HepG2 (cell line): ENCODE data around the gene STIP1. TPM values are rescaled to one million over a fixed set of nuclear protein-coding genes. Genes with fewer than 3 reads are reported as not detected.

ENCODE experiments used
- ADNP ChIP-seq: sonication (generic); formaldehyde crosslinking; IDR thresholded peaks from 2 replicates; pipeline ENCODE4 v1.4.0; 2020; ENCODE audit warnings: missing genetic modification reagents
- BHLHE40 ChIP-seq: IDR thresholded peaks from 2 replicates; pipeline ENCODE4 v1.6.1; 2011; ENCODE audit warnings: low read length, improper control_type of control experiment
- BRD4 ChIP-seq: sonication (generic); formaldehyde crosslinking; IDR thresholded peaks from 2 replicates; pipeline ENCODE4 v1.4.0; 2020; ENCODE audit warnings: missing genetic modification reagents
- EED ChIP-seq: sonication (generic); formaldehyde crosslinking; IDR thresholded peaks from 2 replicates; pipeline ENCODE4 v1.5.0; 2020; ENCODE audit warnings: mild to moderate bottlenecking, missing genetic modification reagents
- ETV5 ChIP-seq: IDR thresholded peaks from 2 replicates; pipeline ENCODE4 v1.6.1; 2018; ENCODE audit warnings: missing biosample characterization, missing genetic modification reagents, inconsistent platforms, borderline replicate concordance
- FOXO4 ChIP-seq: sonication (generic); formaldehyde crosslinking; conservative IDR thresholded peaks from 2 replicates; pipeline ENCODE4 v1.8.1; 2023; ENCODE audit warnings: missing genetic modification reagents
- HIVEP1 ChIP-seq: sonication (generic); formaldehyde crosslinking; IDR thresholded peaks from 2 replicates; pipeline ENCODE4 v1.4.0; 2020; ENCODE audit warnings: mild to moderate bottlenecking, missing genetic modification reagents
- PHF8 ChIP-seq: sonication (generic); formaldehyde crosslinking; IDR thresholded peaks from 2 replicates; pipeline ENCODE4 v1.5.0; 2020; ENCODE audit warnings: missing genetic modification reagents
- RNF2 ChIP-seq: fragments of 450-650 bp; conservative IDR thresholded peaks from 2 replicates; pipeline ENCODE4 v1.6.1; 2016; ENCODE audit warnings: low read depth
- ZNF136 ChIP-seq: sonication (generic); formaldehyde crosslinking; IDR thresholded peaks from 2 replicates; pipeline ENCODE4 v1.8.1; 2022; ENCODE audit warnings: low read depth, mild to moderate bottlenecking, moderate library complexity, missing genetic modification reagents
- ZNF207 ChIP-seq: fragments of 450-650 bp; IDR thresholded peaks from 2 replicates; pipeline ENCODE4 v1.6.1; 2016; ENCODE audit warnings: antibody characterized with exemption, borderline replicate concordance
- polyA plus RNA-seq, 8 experiments: library from polyadenylated mRNA; depleted of rRNA in 3 of 8; stranded (reverse) in 7 of 8; unstranded in 1 of 8; fragments of >200 nt; fragmentation: Illumina TruSeq in 4 of 8; extraction: Trizol in 4 of 8; gene quantifications; 2 replicates each; pipeline versions ENCODE4 v1.2.1 to v1.2.3, GENCODE V29; 2011 to 2016; ENCODE audit warnings: low read depth in 4 of 8, missing spikeins in 1 of 8, mixed read lengths in 1 of 8; ENCODE audit not compliant: insufficient read depth in 1 of 8
- total RNA-seq, 5 experiments: library from RNA; depleted of rRNA; stranded (reverse); fragments of >200 nt; fragmentation: Illumina TruSeq; extraction: Trizol; gene quantifications; 2 replicates each; pipeline ENCODE4 v1.2.3, GENCODE V29; 2016; ENCODE audit warnings: low read depth in 1 of 5
- TF ChIP-seq, protein P1 (sequence below): sonication (generic); formaldehyde crosslinking; IDR thresholded peaks from 2 replicates; pipeline ENCODE4 v1.4.0; 2020; ENCODE audit warnings: missing genetic modification reagents, borderline replicate concordance
- TF ChIP-seq, protein P2 (sequence below): sonication (generic); formaldehyde crosslinking; IDR thresholded peaks from 2 replicates; pipeline ENCODE4 v1.8.0; 2022; ENCODE audit warnings: missing genetic modification reagents, mild to moderate bottlenecking, borderline replicate concordance
- TF ChIP-seq, protein P3 (sequence below): sonication (generic); formaldehyde crosslinking; IDR thresholded peaks from 2 replicates; pipeline ENCODE4 v1.9.0; 2021; ENCODE audit warnings: missing genetic modification reagents, mild to moderate bottlenecking, borderline replicate concordance

The STIP1 gene
- total and polyA plus RNA-seq, 2 of the 13 experiments (the other 11 are each of a cell fraction or from before 2014, with no cell fraction given) = 81.1 to 217 TPM

GRCh38 chr11:64230171-64230984 is 44.4 kb downstream of the STIP1 start, which contains the start of gene DNAJC4 (continued):
- TF ChIP-seq FOXO4 (CRISPR knock-in tag) (no peak), RNF2 (no peak), BRD4 (CRISPR knock-in tag) (no peak; the same call in 1 of the 2 replicates), ADNP (CRISPR knock-in tag) (no peak), EED (no peak), ETV5 (CRISPR knock-in tag) (peak; percentile 31; the same call in 1 of the 2 replicates), HIVEP1 (0 out of 2 replicates have a peak, but pooled peaks have one; percentile 39), BHLHE40 (no peak), ZNF136 (CRISPR knock-in tag) (peak; percentile 46; the same call in 1 of the 2 replicates), PHF8 (CRISPR knock-in tag) (peak; percentile 87), ZNF207 (no peak)
- TF ChIP-seq, protein P1, sequence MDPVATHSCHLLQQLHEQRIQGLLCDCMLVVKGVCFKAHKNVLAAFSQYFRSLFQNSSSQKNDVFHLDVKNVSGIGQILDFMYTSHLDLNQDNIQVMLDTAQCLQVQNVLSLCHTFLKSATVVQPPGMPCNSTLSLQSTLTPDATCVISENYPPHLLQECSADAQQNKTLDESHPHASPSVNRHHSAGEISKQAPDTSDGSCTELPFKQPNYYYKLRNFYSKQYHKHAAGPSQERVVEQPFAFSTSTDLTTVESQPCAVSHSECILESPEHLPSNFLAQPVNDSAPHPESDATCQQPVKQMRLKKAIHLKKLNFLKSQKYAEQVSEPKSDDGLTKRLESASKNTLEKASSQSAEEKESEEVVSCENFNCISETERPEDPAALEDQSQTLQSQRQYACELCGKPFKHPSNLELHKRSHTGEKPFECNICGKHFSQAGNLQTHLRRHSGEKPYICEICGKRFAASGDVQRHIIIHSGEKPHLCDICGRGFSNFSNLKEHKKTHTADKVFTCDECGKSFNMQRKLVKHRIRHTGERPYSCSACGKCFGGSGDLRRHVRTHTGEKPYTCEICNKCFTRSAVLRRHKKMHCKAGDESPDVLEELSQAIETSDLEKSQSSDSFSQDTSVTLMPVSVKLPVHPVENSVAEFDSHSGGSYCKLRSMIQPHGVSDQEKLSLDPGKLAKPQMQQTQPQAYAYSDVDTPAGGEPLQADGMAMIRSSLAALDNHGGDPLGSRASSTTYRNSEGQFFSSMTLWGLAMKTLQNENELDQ (CRISPR knock-in tag) = no peak
- TF ChIP-seq, protein P2, sequence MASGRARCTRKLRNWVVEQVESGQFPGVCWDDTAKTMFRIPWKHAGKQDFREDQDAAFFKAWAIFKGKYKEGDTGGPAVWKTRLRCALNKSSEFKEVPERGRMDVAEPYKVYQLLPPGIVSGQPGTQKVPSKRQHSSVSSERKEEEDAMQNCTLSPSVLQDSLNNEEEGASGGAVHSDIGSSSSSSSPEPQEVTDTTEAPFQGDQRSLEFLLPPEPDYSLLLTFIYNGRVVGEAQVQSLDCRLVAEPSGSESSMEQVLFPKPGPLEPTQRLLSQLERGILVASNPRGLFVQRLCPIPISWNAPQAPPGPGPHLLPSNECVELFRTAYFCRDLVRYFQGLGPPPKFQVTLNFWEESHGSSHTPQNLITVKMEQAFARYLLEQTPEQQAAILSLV (CRISPR knock-in tag) = no peak
- TF ChIP-seq, protein P3, sequence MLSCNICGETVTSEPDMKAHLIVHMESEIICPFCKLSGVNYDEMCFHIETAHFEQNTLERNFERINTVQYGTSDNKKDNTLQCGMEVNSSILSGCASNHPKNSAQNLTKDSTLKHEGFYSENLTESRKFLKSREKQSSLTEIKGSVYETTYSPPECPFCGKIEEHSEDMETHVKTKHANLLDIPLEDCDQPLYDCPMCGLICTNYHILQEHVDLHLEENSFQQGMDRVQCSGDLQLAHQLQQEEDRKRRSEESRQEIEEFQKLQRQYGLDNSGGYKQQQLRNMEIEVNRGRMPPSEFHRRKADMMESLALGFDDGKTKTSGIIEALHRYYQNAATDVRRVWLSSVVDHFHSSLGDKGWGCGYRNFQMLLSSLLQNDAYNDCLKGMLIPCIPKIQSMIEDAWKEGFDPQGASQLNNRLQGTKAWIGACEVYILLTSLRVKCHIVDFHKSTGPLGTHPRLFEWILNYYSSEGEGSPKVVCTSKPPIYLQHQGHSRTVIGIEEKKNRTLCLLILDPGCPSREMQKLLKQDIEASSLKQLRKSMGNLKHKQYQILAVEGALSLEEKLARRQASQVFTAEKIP (CRISPR knock-in tag) = no peak
